ENCODE measurements around the gene ZNF77.

DNA sequence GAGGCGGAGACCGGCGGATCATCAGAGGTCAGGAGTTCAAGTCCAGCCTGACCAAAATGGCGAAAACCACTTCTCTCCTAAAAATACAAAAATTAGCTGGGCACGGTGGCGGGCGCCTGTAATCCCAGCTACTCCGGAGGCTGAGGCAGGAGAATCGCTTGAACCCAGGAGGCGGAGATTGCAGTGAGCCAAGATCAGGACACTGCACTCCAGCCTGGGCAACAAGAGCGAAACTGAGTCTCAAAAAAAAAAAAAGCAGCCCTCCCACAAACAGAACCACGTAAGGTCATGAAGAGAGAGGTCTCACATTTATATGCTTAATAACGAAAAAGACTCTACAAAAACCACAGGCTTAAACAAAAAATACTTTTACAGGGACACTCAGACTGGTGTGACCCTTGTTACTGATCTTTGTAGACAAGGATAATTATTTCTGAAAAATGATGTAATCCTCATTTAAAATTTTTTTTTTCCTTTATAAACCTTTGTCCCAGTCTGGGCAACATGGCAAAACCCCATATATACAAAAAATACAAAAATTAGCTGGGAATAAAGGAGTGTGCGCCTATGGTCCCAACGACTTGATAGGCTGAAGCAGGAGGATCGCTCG is 909 bp upstream of the ZNF77 start:
- TF ChIP-seq, protein P1, sequence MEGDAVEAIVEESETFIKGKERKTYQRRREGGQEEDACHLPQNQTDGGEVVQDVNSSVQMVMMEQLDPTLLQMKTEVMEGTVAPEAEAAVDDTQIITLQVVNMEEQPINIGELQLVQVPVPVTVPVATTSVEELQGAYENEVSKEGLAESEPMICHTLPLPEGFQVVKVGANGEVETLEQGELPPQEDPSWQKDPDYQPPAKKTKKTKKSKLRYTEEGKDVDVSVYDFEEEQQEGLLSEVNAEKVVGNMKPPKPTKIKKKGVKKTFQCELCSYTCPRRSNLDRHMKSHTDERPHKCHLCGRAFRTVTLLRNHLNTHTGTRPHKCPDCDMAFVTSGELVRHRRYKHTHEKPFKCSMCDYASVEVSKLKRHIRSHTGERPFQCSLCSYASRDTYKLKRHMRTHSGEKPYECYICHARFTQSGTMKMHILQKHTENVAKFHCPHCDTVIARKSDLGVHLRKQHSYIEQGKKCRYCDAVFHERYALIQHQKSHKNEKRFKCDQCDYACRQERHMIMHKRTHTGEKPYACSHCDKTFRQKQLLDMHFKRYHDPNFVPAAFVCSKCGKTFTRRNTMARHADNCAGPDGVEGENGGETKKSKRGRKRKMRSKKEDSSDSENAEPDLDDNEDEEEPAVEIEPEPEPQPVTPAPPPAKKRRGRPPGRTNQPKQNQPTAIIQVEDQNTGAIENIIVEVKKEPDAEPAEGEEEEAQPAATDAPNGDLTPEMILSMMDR (IDR thresholded peaks at IDR 0.05): no peak
- TF ChIP-seq EP300 (IDR thresholded peaks at IDR 0.05): no peak

Data from tibial nerve (tissue), 4 donors.